ENCODE measurements around the gene ADAD2. TPM values are rescaled to one million over a fixed set of nuclear protein-coding genes. Genes with fewer than 3 reads are reported as not detected.
A peak's percentile ranks its signal among the peaks of the same experiment; 100 is the strongest.

ADAD2 gene
- total and polyA plus RNA-seq, 11 donors = 0.21 to 1.3 (median 0.58) TPM; not detected in 3

DNA sequence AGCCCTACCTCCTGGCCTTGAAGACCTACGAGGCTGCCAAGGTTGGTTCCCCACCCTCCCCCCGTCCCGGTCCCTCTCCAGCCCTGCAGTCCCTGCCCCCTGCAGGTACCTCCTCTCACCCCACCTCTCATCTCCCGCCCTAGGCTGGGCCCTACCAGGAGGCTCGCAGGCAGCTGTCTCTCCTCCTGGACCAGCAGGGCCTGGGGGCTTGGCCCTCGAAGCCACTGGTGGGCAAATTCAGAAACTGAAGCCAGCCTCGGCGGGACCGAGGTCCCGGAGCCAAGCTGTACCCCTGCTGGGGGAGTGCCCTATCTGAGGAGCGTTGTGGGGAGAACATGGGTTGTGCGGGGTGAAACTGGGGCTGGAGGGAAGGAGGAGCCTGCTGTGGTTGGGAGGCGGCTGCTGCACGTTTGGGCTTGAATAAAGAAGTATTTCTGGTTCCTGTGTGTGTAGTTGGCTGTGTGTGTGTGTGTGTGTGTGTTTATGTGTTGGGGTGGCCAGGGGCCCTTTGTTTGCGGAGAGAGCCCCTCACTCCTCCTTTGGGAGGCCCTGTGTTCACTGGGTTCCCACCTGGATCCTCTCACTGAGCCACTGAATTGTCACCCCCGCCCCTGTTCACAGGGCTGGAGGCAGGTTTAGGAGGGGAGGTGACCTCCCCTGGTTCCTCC lies 5.9 kb downstream of the ADAD2 start:
- 78 to 86% (median 82%) methylated on average over 14 to 16 of the region's 16 CpGs for WGBS, 4 donors
- Histone ChIP-seq H3K4me1 (peaks cover 0 to 14% (median 0%) of the 10 kb centered on the region in 12 donors), H3K27me3 (peaks cover 0 to 10% (median 0%) of the 10 kb centered on the region in 9 donors), H3K4me3 (no peak overlapping the region), H3K27ac (no peak overlapping the region), H3K36me3 (no peaks in the 10 kb centered on the region), H3K9me3 (no peaks in the 10 kb centered on the region)
- intact Hi-C loops (cut with DNase I) = loop anchor here in 1 of 10 donors (10.0 kb wide), 1 partner anchor 288 kb away; no protein-coding TSS in a partner anchor
- no peak for TF ChIP-seq POLR2A (IDR thresholded peaks at IDR 0.05)
- TF ChIP-seq, protein P1, sequence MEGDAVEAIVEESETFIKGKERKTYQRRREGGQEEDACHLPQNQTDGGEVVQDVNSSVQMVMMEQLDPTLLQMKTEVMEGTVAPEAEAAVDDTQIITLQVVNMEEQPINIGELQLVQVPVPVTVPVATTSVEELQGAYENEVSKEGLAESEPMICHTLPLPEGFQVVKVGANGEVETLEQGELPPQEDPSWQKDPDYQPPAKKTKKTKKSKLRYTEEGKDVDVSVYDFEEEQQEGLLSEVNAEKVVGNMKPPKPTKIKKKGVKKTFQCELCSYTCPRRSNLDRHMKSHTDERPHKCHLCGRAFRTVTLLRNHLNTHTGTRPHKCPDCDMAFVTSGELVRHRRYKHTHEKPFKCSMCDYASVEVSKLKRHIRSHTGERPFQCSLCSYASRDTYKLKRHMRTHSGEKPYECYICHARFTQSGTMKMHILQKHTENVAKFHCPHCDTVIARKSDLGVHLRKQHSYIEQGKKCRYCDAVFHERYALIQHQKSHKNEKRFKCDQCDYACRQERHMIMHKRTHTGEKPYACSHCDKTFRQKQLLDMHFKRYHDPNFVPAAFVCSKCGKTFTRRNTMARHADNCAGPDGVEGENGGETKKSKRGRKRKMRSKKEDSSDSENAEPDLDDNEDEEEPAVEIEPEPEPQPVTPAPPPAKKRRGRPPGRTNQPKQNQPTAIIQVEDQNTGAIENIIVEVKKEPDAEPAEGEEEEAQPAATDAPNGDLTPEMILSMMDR (IDR thresholded peaks at IDR 0.05) = no peak
- DNase-seq (no peak), ATAC-seq (no peak)

DNA sequence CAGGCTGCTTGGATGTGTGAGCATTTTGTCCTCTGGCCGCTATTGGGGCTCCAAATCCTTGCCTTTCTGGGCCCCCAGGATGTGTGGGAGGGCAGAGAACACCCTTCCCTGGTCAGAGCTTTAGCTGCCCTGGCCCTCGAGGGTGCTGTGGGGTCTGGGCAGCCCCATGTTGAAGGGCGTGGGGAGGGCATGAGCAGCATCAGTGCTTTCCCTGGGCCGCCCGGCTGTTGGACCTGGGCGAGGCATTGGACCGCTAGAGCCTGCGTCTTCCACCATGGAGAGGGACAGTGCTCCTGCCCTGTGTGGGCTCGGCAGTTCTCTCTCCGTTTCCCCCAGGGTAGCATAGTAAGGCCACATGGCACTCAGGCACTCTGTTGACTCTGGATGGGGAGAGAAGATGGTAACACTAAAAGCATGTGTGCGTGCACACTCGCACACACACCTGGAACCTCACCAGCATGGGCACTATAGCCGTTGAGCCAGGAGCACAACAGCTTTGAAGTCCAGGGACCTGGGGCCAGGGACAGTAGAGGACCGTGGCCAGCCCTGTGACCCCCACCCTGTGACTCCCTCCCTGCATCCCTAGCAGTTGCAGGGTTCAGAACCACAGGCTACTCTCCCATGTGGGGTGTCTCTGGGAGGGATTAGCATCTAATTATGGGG lies 6.6 kb downstream of the ADAD2 start:
- Histone ChIP-seq H3K27me3 (peaks cover 0 to 10% (median 0%) of the 10 kb centered on the region in 9 donors), H3K36me3 (no peaks in the 10 kb centered on the region), H3K4me1 (peaks cover 0 to 14% (median 0%) of the 10 kb centered on the region in 12 donors), H3K4me3 (no peak overlapping the region), H3K27ac (no peak overlapping the region), H3K9me3 (no peaks in the 10 kb centered on the region)
- WGBS, 4 donors = 92 to 95% (median 94%) methylated on average over 11 to 14 of the region's 14 CpGs
- DNase-seq (no peak), ATAC-seq (no peak)
- intact Hi-C loops (cut with DNase I) = loop anchor here in 1 of 10 donors (10.0 kb wide), 1 partner anchor 287 kb away; no protein-coding TSS in a partner anchor
- TF ChIP-seq, protein P1 (IDR thresholded peaks at IDR 0.05) = no peak
- TF ChIP-seq POLR2A (IDR thresholded peaks at IDR 0.05) = no peak

DNA sequence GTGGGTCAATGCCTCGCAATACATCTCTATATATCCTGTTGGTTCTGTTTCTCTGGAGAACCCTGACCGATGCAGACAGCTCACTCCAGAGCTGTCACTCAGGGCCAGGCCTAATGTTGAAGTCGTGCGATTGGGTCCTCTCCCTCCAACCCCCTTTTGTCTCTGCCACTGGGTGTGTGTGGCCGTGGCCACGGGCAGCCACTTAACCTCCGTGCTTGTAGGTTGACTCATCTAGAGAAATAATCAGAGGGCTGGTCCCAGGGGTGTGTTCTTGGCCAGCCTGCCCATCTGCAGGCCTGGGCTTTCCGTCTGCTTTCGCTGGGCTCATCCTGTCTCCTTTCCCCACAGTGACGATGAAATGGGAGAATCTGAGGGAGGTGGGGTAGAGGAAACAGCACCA lies 7.4 kb downstream of the ADAD2 start:
- no peak overlapping the region for H3K27ac ChIP-seq
- intact Hi-C loops (cut with DNase I) = loop anchor here in 1 of 10 donors (10.0 kb wide), 1 partner anchor 286 kb away; no protein-coding TSS in a partner anchor
- no peak for DNase-seq
- no peak overlapping the region for H3K4me3 ChIP-seq
- no peaks in the 10 kb centered on the region for H3K9me3 ChIP-seq
- H3K36me3 ChIP-seq = no peaks in the 10 kb centered on the region
- no peak for TF ChIP-seq POLR2A (IDR thresholded peaks at IDR 0.05)
- TF ChIP-seq, protein P1 (IDR thresholded peaks at IDR 0.05) = no peak
- 53 to 74% (median 71%) methylated on average over 10 of the region's 10 CpGs for WGBS, 4 donors
- no peak for ATAC-seq
- H3K4me1 ChIP-seq = peaks cover 0 to 14% (median 0%) of the 10 kb centered on the region in 12 donors
- peaks cover 0 to 10% (median 0%) of the 10 kb centered on the region in 9 donors for H3K27me3 ChIP-seq

DNA sequence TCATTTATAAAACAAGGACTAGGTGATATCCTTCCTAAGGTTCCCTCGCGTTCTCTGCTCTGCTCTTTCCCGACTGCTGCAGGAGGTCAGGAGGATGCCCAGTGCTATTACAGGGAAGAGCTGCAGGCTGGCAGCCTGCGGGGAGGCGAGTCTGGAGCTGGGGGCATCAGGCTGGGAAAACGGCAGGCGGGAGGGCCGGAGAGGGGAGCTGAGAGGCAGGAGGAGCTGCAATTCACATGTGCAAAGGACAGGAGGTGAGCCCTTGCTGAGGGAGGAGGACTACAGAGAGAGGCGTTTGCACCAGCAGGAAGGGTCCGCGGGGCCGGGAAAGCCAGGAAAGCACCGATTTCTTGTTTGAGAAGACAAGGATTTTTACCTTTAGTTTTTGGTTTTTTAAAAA lies 8.1 kb downstream of the ADAD2 start:
- no peak for DNase-seq
- no peak for ATAC-seq
- no peak for TF ChIP-seq POLR2A (IDR thresholded peaks at IDR 0.05)
- Histone ChIP-seq H3K9me3 (no peaks in the 10 kb centered on the region), H3K4me3 (no peak overlapping the region), H3K4me1 (peaks cover 0 to 14% (median 0%) of the 10 kb centered on the region in 12 donors), H3K27me3 (peaks cover 0 to 10% (median 0%) of the 10 kb centered on the region in 9 donors), H3K27ac (peak overlapping the region in 1 of 12 donors; percentile 58), H3K36me3 (no peaks in the 10 kb centered on the region)
- intact Hi-C loops (cut with DNase I) = loop anchor here in 1 of 10 donors (10.0 kb wide), 1 partner anchor 286 kb away; no protein-coding TSS in a partner anchor
- WGBS, 4 donors = 58 to 71% (median 66%) methylated on average over 13 of the region's 13 CpGs

Data from heart left ventricle (tissue), 16 donors.